ENCODE measurements around the gene ZNF692.

The ZNF692 gene

GRCh38 chr1:248800459-248800858, 58.4 kb downstream of the ZNF692 start:
- TF ChIP-seq, protein P1, sequence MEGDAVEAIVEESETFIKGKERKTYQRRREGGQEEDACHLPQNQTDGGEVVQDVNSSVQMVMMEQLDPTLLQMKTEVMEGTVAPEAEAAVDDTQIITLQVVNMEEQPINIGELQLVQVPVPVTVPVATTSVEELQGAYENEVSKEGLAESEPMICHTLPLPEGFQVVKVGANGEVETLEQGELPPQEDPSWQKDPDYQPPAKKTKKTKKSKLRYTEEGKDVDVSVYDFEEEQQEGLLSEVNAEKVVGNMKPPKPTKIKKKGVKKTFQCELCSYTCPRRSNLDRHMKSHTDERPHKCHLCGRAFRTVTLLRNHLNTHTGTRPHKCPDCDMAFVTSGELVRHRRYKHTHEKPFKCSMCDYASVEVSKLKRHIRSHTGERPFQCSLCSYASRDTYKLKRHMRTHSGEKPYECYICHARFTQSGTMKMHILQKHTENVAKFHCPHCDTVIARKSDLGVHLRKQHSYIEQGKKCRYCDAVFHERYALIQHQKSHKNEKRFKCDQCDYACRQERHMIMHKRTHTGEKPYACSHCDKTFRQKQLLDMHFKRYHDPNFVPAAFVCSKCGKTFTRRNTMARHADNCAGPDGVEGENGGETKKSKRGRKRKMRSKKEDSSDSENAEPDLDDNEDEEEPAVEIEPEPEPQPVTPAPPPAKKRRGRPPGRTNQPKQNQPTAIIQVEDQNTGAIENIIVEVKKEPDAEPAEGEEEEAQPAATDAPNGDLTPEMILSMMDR (IDR thresholded peaks at IDR 0.05), result no peak
